T-helper 1 cell treated with Interleukin-12 subunit alpha and Interleukin-12 subunit beta and Interleukin-4 antibody, amounts not matched to agents 30 μg/mL and 1 μg/mL, for 36 hours (primary cell): Measurements from ENCODE around the gene LOXL3.

Experiments
- H3K27ac Mint-ChIP-seq: one replicate; pipeline ENCODE4 v1.8.0; 2021; ENCODE audit warnings: mild to moderate bottlenecking, mixed read lengths
- H3K27me3 Mint-ChIP-seq: one replicate; pipeline ENCODE4 v1.8.0; 2021; ENCODE audit warnings: low read depth, mixed read lengths
- H3K36me3 Mint-ChIP-seq: one replicate; pipeline ENCODE4 v1.8.0; 2021; ENCODE audit warnings: low read depth, mixed read lengths
- H3K4me1 Mint-ChIP-seq: one replicate; pipeline ENCODE4 v1.8.0; 2021; ENCODE audit warnings: low read depth, mixed read lengths
- H3K4me3 Mint-ChIP-seq: one replicate; pipeline ENCODE4 v1.8.0; 2021; ENCODE audit warnings: mild to moderate bottlenecking, moderate library complexity, mixed read lengths
- H3K9me3 Mint-ChIP-seq: one replicate; pipeline ENCODE4 v1.8.0; 2021; ENCODE audit warnings: mixed read lengths

The LOXL3 gene

DNA sequence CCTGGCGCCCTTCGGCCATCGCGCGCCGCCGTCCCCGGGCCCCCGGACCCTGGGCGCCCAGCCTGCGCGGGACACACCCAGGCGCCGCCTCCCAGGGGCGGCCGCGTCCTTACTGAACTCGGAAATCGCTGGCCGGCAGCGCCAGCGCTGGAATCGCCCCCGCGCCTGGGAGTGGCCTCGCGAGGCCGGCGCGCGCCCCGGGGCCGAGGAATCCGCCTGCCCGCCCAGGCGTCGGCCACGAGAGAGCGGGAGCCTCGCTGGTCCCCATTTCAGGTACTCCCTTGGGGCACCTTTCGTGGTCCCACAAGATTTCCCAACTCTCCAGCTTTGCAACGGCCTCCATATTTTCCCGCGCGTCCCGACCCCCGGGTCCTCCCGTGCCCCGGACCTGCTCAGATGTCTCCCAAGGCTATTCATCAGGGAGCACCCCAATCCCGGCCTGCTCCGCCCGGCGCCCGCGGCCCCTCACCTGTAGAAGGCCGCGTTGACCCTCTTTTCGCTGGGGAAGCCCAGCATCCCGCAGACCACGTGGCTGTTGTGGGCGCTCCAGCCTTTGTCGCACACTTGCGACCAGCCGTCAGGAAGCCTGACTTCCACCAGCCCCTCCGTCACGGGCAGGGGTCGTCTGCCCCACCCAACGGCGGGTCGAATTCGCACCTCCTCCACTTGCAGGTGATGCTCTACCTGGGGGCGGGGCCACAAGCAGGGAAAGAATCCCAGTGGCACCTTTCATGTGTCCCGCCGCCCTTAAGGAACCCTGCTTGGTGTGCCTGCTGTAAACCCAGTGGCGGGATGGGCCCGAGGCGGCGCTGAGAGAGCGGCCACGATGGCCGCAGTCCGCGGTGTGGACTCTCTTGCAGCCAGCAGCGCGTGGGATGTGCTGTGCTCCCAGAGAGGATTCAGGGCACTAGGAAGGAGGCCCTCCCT lies 4.6 kb downstream of the LOXL3 start:
- H3K9me3 Mint-ChIP-seq, result no peaks in the 10 kb centered on the region
- peak overlapping the region; percentile 54 for H3K4me3 Mint-ChIP-seq
- no peaks in the 10 kb centered on the region for H3K36me3 Mint-ChIP-seq
- no peak overlapping the region for H3K27ac Mint-ChIP-seq
- peaks cover 17% of the 10 kb centered on the region for H3K4me1 Mint-ChIP-seq
- H3K27me3 Mint-ChIP-seq, result peaks cover 46% of the 10 kb centered on the region

DNA sequence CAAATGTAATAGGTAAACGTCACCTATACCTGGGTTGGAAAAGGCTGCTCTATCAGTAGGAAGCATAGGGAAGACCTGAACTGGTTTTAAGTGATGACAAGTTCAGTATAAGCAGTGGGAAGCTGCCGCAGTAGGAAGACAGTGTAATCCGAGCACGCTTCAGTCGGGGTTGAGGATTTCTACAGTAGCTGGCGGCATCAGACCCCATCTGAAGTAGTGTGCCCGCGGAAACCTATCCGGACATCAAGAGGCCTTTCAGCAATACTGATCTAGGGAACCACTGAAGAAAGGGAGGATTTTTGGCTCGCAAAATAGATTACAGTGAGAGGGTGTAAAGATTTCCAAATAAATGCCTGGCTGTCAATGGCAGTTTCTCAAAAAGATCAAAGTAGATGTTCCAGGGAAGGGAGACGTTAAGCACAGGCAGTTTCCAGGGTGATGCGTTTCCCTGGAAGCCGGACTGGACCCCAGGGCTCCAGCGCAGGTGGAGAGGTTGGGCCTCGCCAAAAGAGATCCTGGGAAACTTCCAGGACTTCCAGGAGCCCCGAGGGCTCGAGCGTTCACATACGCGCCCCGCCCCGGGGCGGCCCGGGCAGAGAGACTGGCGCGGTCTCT lies 5.3 kb downstream of the LOXL3 start:
- peaks cover 46% of the 10 kb centered on the region for H3K27me3 Mint-ChIP-seq
- peak overlapping the region; percentile 4 for H3K27ac Mint-ChIP-seq
- H3K36me3 Mint-ChIP-seq, result no peaks in the 10 kb centered on the region
- H3K4me1 Mint-ChIP-seq, result peaks cover 15% of the 10 kb centered on the region
- peak overlapping the region; percentile 78 for H3K4me3 Mint-ChIP-seq
- H3K9me3 Mint-ChIP-seq, result no peaks in the 10 kb centered on the region

DNA sequence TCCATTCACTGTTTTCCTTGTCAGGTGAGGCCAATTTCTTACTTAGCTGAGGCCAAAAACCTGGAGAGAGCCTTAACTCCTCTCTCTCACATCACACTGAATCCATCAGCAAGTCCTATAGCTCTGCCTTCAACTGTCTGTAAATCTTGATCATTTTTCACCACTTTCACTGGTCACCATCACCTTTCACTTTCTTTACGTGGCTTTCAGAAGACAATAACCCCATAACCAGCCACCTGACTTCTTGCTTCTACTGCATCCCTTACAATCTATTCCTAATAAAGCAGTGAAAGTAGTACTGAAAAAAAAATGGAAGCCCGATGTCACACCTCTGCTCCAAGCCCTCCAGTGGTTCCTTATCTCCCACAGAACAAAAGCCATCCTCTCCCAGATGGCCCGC lies 7.7 kb downstream of the LOXL3 start:
- peaks cover 12% of the 10 kb centered on the region for H3K4me1 Mint-ChIP-seq
- peaks cover 51% of the 10 kb centered on the region for H3K27me3 Mint-ChIP-seq
- no peaks in the 10 kb centered on the region for H3K9me3 Mint-ChIP-seq
- H3K4me3 Mint-ChIP-seq, result no peak overlapping the region
- H3K36me3 Mint-ChIP-seq, result peaks cover 1% of the 10 kb centered on the region
- no peak overlapping the region for H3K27ac Mint-ChIP-seq

DNA sequence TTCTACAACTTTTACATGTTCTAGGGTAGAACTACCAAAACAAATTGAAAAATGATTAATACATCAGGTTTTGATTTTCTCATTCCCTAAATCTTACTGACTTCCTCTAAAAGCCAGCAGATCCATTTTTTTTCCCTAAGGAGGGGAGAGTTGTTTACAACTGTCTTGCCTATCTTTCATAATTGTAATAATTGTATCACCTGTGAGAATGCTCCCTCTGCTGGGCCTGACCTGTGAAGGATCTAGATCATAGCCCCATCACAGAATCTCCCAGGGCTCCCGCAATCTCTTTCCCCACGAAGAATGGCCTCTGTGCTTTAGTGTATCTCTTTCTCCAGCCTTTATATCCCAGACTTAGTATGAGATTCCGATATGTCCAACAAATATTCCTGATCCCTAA lies 9.1 kb downstream of the LOXL3 start:
- peaks cover 42% of the 10 kb centered on the region for H3K27me3 Mint-ChIP-seq
- no peak overlapping the region for H3K4me3 Mint-ChIP-seq
- no peaks in the 10 kb centered on the region for H3K9me3 Mint-ChIP-seq
- H3K27ac Mint-ChIP-seq, result no peak overlapping the region
- peaks cover 12% of the 10 kb centered on the region for H3K4me1 Mint-ChIP-seq
- peaks cover 1% of the 10 kb centered on the region for H3K36me3 Mint-ChIP-seq

DNA sequence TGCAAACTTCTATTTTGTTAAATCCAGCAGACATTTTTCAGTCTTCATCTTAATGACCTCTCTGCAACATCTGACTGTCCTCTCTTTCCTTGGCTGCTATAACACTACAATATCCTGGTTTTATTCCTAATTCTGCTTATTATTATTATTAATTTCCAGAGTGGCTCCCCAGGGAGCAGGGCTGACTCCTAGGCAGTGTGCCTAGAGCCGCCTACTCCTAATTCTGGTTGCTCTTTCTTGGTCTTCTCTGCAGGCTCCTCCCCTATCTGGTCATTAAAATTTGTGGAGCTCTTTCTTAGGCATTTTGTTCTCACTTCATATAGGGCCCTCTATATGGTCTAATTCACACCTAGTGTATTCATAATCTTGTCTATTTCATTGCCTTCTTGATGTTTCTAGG lies 10.8 kb downstream of the LOXL3 start:
- Mint-ChIP-seq H3K4me3 (no peak overlapping the region), H3K27me3 (peaks cover 38% of the 10 kb centered on the region)

DNA sequence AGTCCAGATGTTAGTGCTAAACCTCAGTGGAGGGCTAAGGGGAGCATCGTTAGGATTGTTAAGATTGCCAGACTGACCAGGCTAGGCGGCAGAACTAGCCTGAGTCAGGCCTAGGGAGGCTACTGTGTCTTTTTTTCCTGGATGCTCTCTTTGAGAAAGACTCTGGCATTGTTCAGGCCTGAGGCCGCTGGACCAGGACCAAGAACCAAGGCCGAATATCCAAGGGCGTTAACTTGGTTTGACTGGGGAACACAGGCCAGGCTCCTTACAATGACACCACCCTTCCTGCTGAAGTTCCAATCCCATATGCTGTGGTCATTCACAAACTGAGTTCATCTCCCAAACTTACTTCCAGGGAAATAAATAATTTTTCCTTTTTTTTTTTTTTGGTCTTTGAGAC lies 13.5 kb downstream of the LOXL3 start:
- Mint-ChIP-seq H3K27ac (no peak overlapping the region), H3K27me3 (peaks cover 18% of the 10 kb centered on the region), H3K4me1 (peaks cover 12% of the 10 kb centered on the region)

More for the DNA sequence above, 10.8 kb downstream of the LOXL3 start:
- Mint-ChIP-seq H3K36me3 (peaks cover 1% of the 10 kb centered on the region), H3K4me1 (peaks cover 15% of the 10 kb centered on the region), H3K27ac (no peak overlapping the region), H3K9me3 (no peaks in the 10 kb centered on the region)

DNA sequence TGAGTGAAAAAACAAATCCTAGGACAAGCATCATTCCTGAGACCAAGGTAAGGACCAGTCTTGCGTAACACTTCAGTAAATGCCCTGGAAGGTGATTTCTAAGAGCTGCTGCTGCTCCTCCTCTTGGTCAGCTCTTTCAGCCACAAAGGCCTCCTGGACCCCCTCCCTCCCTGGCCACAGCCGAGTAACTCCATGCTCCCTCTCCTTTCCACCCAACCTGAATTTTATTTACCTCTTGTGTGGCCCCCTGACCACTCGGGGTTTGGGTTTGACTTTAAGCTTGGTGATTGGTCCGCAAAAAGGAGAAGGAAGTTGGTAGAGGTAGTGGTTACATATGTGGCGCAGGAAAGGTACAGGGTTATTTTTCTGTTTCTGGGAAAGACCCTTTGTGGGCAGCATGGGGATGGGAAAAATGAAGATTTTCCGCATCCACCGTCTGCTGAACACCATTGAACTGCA lies 14.8 kb downstream of the LOXL3 start:
- H3K27ac Mint-ChIP-seq, result no peak overlapping the region
- peaks cover 13% of the 10 kb centered on the region for H3K4me1 Mint-ChIP-seq
- no peak overlapping the region for H3K4me3 Mint-ChIP-seq
- no peaks in the 10 kb centered on the region for H3K9me3 Mint-ChIP-seq
- H3K27me3 Mint-ChIP-seq, result peaks cover 13% of the 10 kb centered on the region
- peaks cover 2% of the 10 kb centered on the region for H3K36me3 Mint-ChIP-seq

More for the DNA sequence above, 13.5 kb downstream of the LOXL3 start:
- no peaks in the 10 kb centered on the region for H3K9me3 Mint-ChIP-seq
- peaks cover 1% of the 10 kb centered on the region for H3K36me3 Mint-ChIP-seq
- H3K4me3 Mint-ChIP-seq, result no peak overlapping the region

DNA sequence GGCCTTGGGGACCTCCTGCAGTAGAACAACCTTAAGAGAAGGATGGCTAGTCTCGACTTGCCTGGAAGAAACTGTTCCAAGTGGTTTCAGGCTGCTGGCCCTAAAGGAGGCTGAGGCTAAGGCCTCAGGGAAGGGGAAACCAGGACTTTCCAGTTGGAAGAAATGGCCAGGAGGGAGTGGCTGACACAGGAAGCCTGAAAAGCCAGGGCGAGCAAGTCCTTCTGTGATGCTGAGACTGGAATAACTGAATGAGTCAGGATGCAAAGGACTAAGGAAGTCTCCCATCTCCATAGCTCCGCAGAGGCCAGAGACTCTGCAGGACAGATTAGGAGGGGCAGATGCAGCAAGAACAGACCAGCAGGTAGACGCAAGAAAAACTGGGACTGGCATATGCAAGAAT lies 16.6 kb downstream of the LOXL3 start:
- Mint-ChIP-seq H3K4me1 (peaks cover 16% of the 10 kb centered on the region), H3K4me3 (no peak overlapping the region), H3K36me3 (peaks cover 7% of the 10 kb centered on the region), H3K27me3 (peaks cover 5% of the 10 kb centered on the region), H3K27ac (no peak overlapping the region), H3K9me3 (no peaks in the 10 kb centered on the region)

DNA sequence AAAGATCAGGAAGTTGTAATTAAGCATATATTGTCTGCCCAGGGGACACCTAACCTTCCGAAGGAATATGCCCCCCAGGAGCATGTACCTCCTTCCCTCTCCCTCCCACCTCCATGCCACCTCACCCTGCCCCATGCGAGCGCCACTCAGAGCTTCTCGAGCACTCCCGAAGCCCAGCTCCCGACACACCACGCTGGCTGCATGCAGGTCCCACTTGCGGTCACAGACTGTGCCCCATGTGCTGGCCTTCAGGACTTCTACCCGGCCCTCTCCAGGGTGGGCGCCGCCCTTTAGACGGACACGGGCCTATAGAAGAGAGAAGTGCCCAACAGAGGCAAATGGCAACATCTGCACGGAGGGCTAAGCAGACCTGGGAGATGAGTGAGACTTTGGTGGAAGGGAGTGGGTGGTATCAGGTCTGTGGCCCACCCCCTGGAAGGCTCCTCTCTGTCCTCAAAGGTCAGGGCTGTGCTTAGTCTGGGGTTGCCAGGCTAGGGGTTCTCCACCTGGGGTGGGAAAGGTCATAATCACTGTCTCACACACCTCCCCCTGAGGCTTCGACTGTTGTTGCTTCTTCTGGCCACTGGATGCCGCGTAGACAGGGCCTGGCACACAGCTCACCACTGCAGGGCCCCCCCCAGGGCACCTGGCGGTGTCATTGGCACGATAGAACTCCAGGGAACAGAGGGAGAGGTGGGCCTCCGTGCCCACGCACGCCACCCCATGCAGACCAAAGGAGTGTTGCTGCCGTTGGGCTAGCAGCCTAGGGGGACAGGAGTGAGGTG lies 17.4 kb downstream of the LOXL3 start:
- Mint-ChIP-seq H3K4me1 (peaks cover 24% of the 10 kb centered on the region), H3K27me3 (peaks cover 4% of the 10 kb centered on the region), H3K4me3 (no peak overlapping the region), H3K27ac (no peak overlapping the region), H3K36me3 (peaks cover 10% of the 10 kb centered on the region), H3K9me3 (no peaks in the 10 kb centered on the region)

DNA sequence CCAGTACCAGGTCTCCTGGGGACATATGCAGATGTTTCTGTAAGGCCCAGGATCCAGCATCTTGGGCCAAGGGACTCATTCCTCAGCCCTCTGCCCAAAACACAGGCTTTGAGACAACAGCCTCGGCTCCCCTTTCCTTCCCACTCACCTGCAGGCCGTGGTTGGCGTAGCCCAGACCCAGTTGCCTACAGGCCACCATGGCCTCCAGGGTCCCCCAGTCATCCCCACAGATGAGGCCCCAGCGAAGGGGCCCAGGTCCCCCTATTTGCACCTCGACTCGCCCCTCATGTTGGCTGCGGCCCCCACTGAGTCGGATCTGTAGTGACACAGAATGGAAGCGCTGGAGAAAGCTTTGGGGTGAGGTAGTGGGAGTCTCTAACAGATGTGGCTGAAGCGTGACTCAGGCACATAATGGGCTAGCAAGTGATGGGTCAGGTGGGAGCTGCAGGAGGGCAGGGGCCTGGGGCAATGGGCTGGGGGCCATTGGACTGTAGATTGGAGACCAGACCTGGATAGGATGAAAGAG lies 18.2 kb downstream of the LOXL3 start:
- no peak overlapping the region for H3K4me3 Mint-ChIP-seq
- peaks cover 4% of the 10 kb centered on the region for H3K27me3 Mint-ChIP-seq
- H3K4me1 Mint-ChIP-seq, result peaks cover 30% of the 10 kb centered on the region
- peaks cover 12% of the 10 kb centered on the region for H3K36me3 Mint-ChIP-seq
- no peak overlapping the region for H3K27ac Mint-ChIP-seq
- no peaks in the 10 kb centered on the region for H3K9me3 Mint-ChIP-seq

DNA sequence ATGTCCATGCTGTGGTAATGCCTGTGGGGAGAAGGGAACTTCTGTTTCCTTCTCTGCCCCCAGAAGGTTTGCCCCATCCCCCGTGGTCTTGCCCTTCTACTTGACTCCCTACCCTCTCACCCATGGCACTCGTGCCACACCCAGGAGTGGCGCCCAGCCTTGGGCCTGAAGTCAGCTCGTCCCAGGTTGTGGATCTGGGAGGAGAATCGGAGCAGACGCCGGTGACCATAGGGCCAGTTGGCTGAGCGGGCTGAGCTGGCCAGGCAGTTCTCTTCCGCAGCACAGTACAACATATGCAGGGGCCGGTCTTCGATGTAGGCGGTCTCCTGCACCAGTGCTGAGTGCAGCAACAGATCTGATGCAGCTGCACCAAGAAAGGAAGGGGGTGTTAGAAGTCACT lies 19.3 kb downstream of the LOXL3 start:
- Mint-ChIP-seq H3K36me3 (peaks cover 12% of the 10 kb centered on the region), H3K9me3 (no peaks in the 10 kb centered on the region), H3K4me1 (peaks cover 30% of the 10 kb centered on the region), H3K4me3 (no peak overlapping the region), H3K27me3 (peaks cover 4% of the 10 kb centered on the region), H3K27ac (no peak overlapping the region)

DNA sequence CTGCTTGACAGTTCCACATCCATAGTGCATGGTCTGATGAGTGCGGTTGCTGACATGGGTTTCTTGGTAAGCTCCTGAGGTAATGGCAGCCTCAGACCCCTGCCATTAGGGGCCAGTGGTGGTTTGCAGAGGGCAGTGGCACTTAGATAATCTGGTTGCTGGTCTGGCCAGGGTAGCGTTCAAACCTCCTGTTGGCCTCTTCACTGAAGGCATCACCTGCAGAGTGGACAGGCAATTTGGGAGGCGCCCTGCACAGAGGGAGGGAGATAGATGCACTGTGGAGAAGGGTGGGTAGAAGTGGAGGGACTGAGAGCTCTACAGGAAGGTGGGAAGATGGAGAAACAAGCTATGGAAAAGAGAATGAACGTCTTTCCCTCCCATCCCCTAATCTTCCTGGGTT lies 20.3 kb downstream of the LOXL3 start:
- H3K9me3 Mint-ChIP-seq, result no peaks in the 10 kb centered on the region
- H3K27me3 Mint-ChIP-seq, result peaks cover 4% of the 10 kb centered on the region
- no peak overlapping the region for H3K27ac Mint-ChIP-seq
- H3K4me3 Mint-ChIP-seq, result no peak overlapping the region
- peaks cover 17% of the 10 kb centered on the region for H3K36me3 Mint-ChIP-seq
- peaks cover 27% of the 10 kb centered on the region for H3K4me1 Mint-ChIP-seq

DNA sequence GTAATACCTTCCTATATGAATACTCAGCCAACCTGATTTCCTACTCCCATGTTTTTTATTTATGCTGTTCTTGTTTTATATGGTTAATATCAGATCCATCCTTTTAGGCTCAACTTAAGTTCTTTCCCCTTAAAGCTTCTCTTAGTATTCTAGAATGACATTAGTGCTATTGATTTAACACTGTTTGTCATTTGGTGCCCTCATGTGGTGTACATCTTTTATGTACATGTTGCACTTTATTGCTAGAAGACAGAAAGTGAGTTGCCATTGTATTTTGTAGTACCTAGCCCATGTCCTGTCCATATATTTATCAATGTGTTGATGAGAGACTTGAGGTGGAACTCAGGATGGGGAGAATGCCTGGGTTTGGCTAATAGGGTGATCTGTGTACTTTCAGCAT lies 21.5 kb downstream of the LOXL3 start:
- Mint-ChIP-seq H3K4me1 (peaks cover 38% of the 10 kb centered on the region), H3K36me3 (peaks cover 28% of the 10 kb centered on the region), H3K27me3 (no peaks in the 10 kb centered on the region), H3K4me3 (peak overlapping the region; percentile 97), H3K9me3 (no peaks in the 10 kb centered on the region), H3K27ac (peak overlapping the region; percentile 96)

DNA sequence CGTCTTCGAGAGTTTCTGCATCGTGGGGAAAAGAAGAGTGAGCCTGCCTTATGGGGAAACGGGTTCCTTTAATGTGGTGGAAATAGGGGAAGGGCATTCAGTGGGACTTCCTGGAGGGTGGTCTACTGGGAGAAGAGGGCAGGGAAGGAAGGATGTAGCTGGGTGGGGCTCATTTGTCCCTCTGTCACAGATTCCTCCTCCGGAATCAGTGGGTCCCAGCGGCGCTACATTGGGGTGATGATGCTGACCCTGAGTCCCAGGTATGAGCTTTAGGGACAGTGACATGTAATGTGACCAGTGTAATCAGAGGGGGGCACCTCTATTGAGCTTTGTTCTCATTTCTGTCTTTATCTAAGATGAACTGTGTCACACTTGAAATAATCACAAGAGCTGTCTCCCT lies 22.1 kb downstream of the LOXL3 start:
- H3K4me3 Mint-ChIP-seq, result peak overlapping the region; percentile 97
- peaks cover 34% of the 10 kb centered on the region for H3K36me3 Mint-ChIP-seq
- H3K9me3 Mint-ChIP-seq, result no peaks in the 10 kb centered on the region
- peaks cover 41% of the 10 kb centered on the region for H3K4me1 Mint-ChIP-seq
- H3K27me3 Mint-ChIP-seq, result no peaks in the 10 kb centered on the region
- H3K27ac Mint-ChIP-seq, result peak overlapping the region; percentile 96
